ENCODE results near the gene ETV5.

GRCh38 chr3:186014866-186015265 is 94.0 kb downstream of the ETV5 start:
- TF ChIP-seq CTCF (IDR thresholded peaks at IDR 0.05): no peak
- TF ChIP-seq POLR2A (IDR thresholded peaks at IDR 0.05): no peak

All from transverse colon (tissue), 3 donors.